ENCODE results near the gene ASB18.

Gene ASB18

GRCh38 chr2:236172255-236173035 lies 91.8 kb downstream of the ASB18 start:
- DNase-seq: no peak

GRCh38 chr2:236171680-236172254 lies 92.4 kb downstream of the ASB18 start:
- no peak for DNase-seq

- DNase-seq: no peak
Observed at GRCh38 chr2:236171181-236171679, 93.0 kb downstream of the ASB18 start.

GRCh38 chr2:236170590-236171165 lies 93.5 kb downstream of the ASB18 start:
- no peak for DNase-seq

GRCh38 chr2:236169741-236170589 lies 94.2 kb downstream of the ASB18 start:
- DNase-seq: no peak

- no peak for DNase-seq
Observed at GRCh38 chr2:236169151-236169721, 95.0 kb downstream of the ASB18 start.

GRCh38 chr2:236168110-236169080 lies 95.8 kb downstream of the ASB18 start, which contains the start of gene GBX2:
GBX2 (minus strand) TSS chr2:236168386; CDS start chr2:236167971, 415 bp downstream.
- DNase-seq: no peak

- DNase-seq: no peak
Observed at GRCh38 chr2:236167297-236168109, 96.7 kb downstream of the ASB18 start.

GRCh38 chr2:236166796-236167296 lies 97.4 kb downstream of the ASB18 start:
- no peak for DNase-seq

- no peak for DNase-seq
Observed at GRCh38 chr2:236165842-236166795, 98.1 kb downstream of the ASB18 start.

- no peak for DNase-seq
Observed at GRCh38 chr2:236164925-236165841, 99.0 kb downstream of the ASB18 start.

- DNase-seq: no peak
Observed at GRCh38 chr2:236164201-236164924, 99.8 kb downstream of the ASB18 start.

GRCh38 chr2:236163471-236164200 lies 100.6 kb downstream of the ASB18 start:
- no peak for DNase-seq

GRCh38 chr2:236162882-236163470 lies 101.2 kb downstream of the ASB18 start:
- no peak for DNase-seq

- DNase-seq: no peak
Observed at GRCh38 chr2:236162031-236162845, 102.0 kb downstream of the ASB18 start.

Data from activated CD4-positive, alpha-beta T cell treated with anti-CD3 and anti-CD28 coated beads, Interleukin-2, Interleukin-6, amounts not matched to agents 100 ng/mL and 50 ng/mL, durations not matched to agents 16 hours and 8 hours (primary cell).